OCI-LY7 (cell line): Measurements from ENCODE around the gene TRIM67.
A peak's percentile ranks its signal among the peaks of the same experiment; 100 is the strongest.

Experiments
- CTCF ChIP-seq: fragments of 200-600 bp; sonication (generic); conservative IDR thresholded peaks from 2 replicates; pipeline ENCODE4 v1.5.1; 2014; ENCODE audit warnings: mild to moderate bottlenecking, antibody characterized with exemption, low read length, moderate library complexity, mixed read lengths
- EZH2phosphoT487 ChIP-seq: fragments of 200-600 bp; sonication (generic); IDR thresholded peaks from 2 replicates; pipeline ENCODE4 v1.6.1; 2018; ENCODE audit warnings: low read depth, borderline replicate concordance, mild to moderate bottlenecking, mixed run types, antibody characterized with exemption, low read length, moderate library complexity, mixed read lengths

GRCh38 chr1:231241750-231242149 is 79.9 kb downstream of the TRIM67 start:
- TF ChIP-seq CTCF, result peak; percentile 73
- no peak for TF ChIP-seq EZH2phosphoT487
